Astrocyte of the cerebellum (primary cell): ENCODE measurements around the gene TPBGL.

Experiments used
- DNase-seq: peaks from one replicate; pipeline ENCODE4 v3.0.0-alpha.2; 2011; ENCODE audit warnings: low read depth
- H3K4me3 ChIP-seq: 2 replicates; pipeline ENCODE4 v1.5.1; 2011; ENCODE audit warnings: mild to moderate bottlenecking, low read depth, low read length, moderate library complexity
- in situ Hi-C: cut with HindIII; loops from 2 replicates; pipeline ENCODE4 v1.10.0; 2017; ENCODE audit warnings: low sequenced_read_pairs
- TF ChIP-seq, protein P1 (sequence below): IDR thresholded peaks from 2 replicates; pipeline ENCODE4 v1.5.1; 2012; ENCODE audit warnings: low read length, low read depth, moderate library complexity, mild to moderate bottlenecking; ENCODE audit errors: missing control alignments

TPBGL gene

DNA sequence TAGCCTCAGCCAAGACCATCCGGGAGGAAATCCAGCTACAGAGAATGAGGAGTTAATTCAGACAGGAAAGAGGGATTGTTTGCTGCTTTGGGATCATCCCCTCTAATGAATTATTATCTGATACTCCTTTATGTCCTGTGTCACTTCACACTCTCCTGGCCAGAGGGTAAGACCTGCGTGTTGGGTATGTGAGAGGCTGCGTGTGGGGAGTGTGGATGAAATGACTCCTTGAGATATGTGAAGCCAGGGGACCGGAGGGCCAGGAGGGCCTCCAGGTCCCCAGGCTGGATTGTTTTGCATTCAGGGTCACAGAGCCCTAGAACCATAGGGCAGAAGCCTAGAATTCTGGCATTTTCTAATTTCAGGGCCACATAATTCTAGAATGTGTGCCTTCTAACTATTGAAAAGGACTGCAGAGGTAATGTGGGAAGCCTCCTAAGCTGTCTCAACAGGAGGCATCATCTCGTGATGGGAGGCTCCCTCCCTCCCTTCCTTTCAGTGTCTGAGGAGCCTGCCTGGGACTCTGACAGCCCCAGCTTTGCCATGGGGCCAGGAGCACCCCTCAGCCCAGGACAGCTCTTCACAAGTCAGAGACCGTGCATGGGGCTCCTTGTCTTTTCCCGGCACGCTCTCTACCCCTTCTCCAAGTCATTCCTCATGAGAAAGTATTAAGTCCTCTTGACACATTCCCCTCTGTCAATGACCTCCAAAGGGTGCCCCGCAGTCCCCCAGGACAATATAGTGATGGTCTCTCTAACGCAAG lies 3.7 kb downstream of the TPBGL start:
- in situ Hi-C loops: no loop called here
- no peak for DNase-seq
- TF ChIP-seq, protein P1, sequence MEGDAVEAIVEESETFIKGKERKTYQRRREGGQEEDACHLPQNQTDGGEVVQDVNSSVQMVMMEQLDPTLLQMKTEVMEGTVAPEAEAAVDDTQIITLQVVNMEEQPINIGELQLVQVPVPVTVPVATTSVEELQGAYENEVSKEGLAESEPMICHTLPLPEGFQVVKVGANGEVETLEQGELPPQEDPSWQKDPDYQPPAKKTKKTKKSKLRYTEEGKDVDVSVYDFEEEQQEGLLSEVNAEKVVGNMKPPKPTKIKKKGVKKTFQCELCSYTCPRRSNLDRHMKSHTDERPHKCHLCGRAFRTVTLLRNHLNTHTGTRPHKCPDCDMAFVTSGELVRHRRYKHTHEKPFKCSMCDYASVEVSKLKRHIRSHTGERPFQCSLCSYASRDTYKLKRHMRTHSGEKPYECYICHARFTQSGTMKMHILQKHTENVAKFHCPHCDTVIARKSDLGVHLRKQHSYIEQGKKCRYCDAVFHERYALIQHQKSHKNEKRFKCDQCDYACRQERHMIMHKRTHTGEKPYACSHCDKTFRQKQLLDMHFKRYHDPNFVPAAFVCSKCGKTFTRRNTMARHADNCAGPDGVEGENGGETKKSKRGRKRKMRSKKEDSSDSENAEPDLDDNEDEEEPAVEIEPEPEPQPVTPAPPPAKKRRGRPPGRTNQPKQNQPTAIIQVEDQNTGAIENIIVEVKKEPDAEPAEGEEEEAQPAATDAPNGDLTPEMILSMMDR: no peak
- no peak overlapping the region for H3K4me3 ChIP-seq

DNA sequence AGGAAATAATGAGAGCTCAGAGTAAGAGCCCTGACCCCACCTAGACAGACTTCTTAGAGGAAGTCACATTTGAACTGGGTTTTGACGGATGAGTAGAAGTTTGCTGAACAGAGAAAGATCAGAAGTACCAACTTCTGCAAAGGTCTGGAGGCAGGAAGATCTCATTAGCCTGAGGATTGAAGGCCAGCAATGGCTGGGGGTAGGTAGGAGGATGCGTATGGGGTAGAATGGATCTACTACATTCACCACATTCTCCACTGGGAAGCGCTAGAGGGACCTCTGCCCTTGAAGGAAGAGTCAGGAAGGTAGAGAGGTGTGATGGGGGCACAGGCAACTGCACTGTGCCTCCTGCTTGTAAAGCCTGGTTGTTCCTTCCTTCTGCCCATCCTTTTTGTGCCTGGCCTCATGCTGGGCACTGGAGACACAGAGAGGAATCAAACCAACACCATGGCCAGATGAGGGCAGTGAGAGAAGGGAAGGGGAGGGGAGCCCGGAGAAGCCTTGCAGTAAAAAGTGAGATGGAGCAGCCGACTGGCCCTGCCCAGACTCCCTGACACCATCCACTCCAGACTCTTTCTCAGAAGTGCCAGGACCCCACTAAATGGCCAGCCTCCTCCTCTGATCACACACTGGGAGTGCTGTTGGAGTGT lies 4.9 kb downstream of the TPBGL start:
- in situ Hi-C loops: no loop called here
- no peak for DNase-seq
- H3K4me3 ChIP-seq: no peak overlapping the region
- TF ChIP-seq, protein P1: no peak

DNA sequence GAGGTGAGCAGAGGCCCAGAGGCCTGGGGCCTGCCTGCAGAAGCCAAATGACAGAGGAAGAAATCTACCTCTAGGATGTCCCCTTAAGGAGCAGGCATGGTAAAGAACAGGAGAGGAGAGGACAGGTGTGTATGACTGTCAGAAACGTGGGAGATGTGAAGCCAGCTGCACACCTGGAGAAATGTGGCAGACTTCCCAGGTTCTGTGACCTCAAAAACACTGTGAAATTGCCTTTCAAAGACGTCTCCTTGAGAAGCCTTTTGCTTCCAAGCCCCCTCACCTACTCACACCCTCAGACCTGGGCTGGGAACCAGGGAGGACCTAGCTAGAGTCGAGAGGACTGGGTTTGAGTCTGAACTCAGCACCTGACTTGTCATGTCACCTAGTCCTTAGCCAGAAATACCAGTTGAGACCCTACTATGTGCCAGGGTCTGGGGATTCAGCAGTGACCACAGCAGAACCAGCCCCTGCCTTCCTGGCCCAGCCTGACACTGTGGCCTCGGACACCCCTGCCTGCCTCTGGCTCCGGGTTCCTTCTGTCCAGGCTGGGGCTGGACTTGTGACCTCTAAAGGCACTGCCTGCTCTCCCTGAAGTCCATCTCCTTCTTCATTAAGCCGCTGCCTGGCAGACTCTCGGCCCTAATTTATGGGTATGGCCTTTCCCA lies 5.6 kb downstream of the TPBGL start:
- TF ChIP-seq, protein P1: no peak
- DNase-seq: no peak
- no peak overlapping the region for H3K4me3 ChIP-seq
- in situ Hi-C loops: no loop called here

DNA sequence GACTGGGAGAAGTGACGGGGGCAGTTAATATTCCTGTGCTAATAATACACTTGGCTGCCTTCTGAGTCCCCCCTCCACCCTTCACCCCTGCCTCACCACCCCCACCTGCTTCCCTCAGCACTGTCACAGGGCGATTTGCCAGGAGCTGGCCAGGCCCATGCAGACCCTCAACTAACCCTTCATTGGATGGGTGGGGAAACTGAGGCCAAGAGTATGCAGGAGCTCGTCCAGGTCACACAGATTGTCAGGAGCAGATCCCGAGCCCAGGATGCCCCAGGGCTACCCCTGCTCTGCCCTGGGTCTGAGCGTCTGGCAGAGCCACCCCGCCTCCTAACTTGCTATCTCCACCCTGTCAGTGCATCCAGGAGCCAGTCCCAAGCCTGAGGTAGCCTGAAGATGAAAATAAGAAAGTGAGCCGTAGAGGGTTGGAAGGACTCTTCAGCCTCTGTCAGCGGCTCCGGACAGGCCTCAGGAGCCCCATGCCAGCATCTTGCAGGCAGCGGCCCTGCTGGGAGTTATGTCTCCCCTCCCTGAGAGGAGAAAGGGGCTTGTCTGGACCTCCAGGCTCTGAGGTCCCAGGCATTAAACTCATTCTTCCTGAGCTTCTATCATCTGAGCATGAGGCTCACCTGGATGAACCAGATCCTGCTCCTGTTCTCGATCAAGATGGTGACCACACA lies 6.2 kb downstream of the TPBGL start:
- TF ChIP-seq, protein P1: no peak
- no peak for DNase-seq
- H3K4me3 ChIP-seq: no peak overlapping the region
- in situ Hi-C loops: no loop called here

DNA sequence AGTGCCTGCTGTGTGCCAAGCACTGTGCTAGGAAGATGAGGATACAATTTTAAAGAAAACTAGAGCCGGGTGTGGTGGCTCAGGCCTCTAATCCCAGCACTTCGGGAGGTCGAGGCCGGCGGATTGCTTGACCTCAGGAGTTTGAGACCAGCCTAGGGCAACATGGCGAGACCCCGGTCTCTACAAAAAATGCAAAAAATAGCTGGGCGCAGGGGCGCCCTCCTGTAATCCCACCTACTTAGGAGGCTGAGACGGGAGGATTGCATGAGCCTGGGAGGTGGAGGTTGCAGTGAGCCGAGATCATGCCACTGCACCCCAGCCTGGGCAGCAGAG lies 8.3 kb downstream of the TPBGL start:
- in situ Hi-C loops: no loop called here

DNA sequence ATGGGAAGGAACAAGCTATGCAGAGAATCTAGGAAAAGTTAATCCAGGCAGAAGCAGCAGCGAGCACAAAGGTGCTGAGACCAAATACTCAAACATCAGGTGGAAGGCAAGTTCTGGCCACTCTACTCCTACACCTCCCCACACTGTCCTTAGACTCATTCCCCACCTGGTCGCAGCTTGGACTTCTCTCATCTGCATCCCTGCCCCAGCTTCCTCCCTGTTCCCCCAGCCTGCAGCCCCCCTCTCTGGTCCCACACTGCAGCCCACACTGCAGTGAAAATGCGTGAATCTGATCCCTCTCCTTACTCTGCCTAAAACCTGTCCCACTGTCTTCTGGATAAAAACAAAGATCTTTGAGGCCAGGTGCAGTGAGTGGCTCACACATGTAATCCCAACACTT lies 9.1 kb downstream of the TPBGL start:
- in situ Hi-C loops: no loop called here
- no peak overlapping the region for H3K4me3 ChIP-seq
- TF ChIP-seq, protein P1: no peak
- DNase-seq: no peak

More for the DNA sequence above, 8.3 kb downstream of the TPBGL start:
- TF ChIP-seq, protein P1: no peak
- no peak overlapping the region for H3K4me3 ChIP-seq
- DNase-seq: no peak
